OCI-LY1 (cell line): ENCODE measurements around the gene ESPN.

Experiments
- H2AFZ ChIP-seq: fragments of 200-600 bp; sonication (generic), shearing (Covaris generic); 2 replicates; pipeline ENCODE4 v1.6.0; 2014; ENCODE audit warnings: antibody characterized with exemption, mild to moderate bottlenecking, low read length
- H3F3A ChIP-seq: fragments of 200-600 bp; sonication (generic), shearing (Covaris generic); 2 replicates; pipeline ENCODE4 v1.6.0; 2014; ENCODE audit warnings: mild to moderate bottlenecking, antibody characterized with exemption, low read length, moderate library complexity; ENCODE audit not compliant: insufficient read depth
- H3K27ac ChIP-seq: fragments of 200-600 bp; sonication (generic); 2 replicates; pipeline ENCODE4 v1.5.1; 2014; ENCODE audit warnings: low read length, mixed run types, mild to moderate bottlenecking, low read depth; ENCODE audit not compliant: poor library complexity, severe bottlenecking
- H3K27me3 ChIP-seq: fragments of 200-600 bp; sonication (generic); 2 replicates; pipeline ENCODE4 v1.6.0; 2014; ENCODE audit warnings: antibody characterized with exemption, mild to moderate bottlenecking, low read length, moderate library complexity; ENCODE audit not compliant: insufficient read depth
- H3K36me3 ChIP-seq: fragments of 200-600 bp; sonication (generic); 2 replicates; pipeline ENCODE4 v1.6.1; 2014; ENCODE audit warnings: mild to moderate bottlenecking, antibody characterized with exemption, low read length, moderate library complexity, mixed read lengths; ENCODE audit not compliant: insufficient read depth
- H3K4me1 ChIP-seq: fragments of 200-600 bp; sonication (generic); 2 replicates; pipeline ENCODE4 v1.5.1; 2014; ENCODE audit warnings: mild to moderate bottlenecking, low read length, moderate library complexity; ENCODE audit not compliant: insufficient read depth, severe bottlenecking
- H3K4me2 ChIP-seq: fragments of 200-600 bp; sonication (generic), shearing (Covaris generic); 2 replicates; pipeline ENCODE4 v1.6.1; 2014; ENCODE audit warnings: low read length
- H3K4me3 ChIP-seq: fragments of 200-600 bp; sonication (generic); 2 replicates; pipeline ENCODE4 v1.5.1; 2014; ENCODE audit warnings: low read length, low read depth, mild to moderate bottlenecking, mixed read lengths; ENCODE audit not compliant: poor library complexity, severe bottlenecking
- H3K79me2 ChIP-seq: fragments of 200-600 bp; shearing (Covaris generic); 2 replicates; pipeline ENCODE4 v1.6.1; 2016; ENCODE audit warnings: mixed run types, low read length, mixed read lengths; ENCODE audit not compliant: insufficient read depth
- H3K9ac ChIP-seq: fragments of 200-600 bp; sonication (generic), shearing (Covaris generic); 2 replicates; pipeline ENCODE4 v1.6.1; 2014; ENCODE audit warnings: mild to moderate bottlenecking, low read length, mixed read lengths
- H3K9me2 ChIP-seq: fragments of 200-600 bp; sonication (generic), shearing (Covaris generic); 2 replicates; pipeline ENCODE4 v1.6.1; 2014; ENCODE audit warnings: low read depth, mild to moderate bottlenecking, low read length, mixed read lengths
- H3K9me3 ChIP-seq: fragments of 200-600 bp; shearing (Covaris generic); 2 replicates; pipeline ENCODE4 v1.6.1; 2014; ENCODE audit warnings: low read length, mixed read lengths
- H4K20me1 ChIP-seq: fragments of 200-600 bp; sonication (generic), shearing (Covaris generic); 2 replicates; pipeline ENCODE4 v1.6.0; 2016; ENCODE audit warnings: mild to moderate bottlenecking, low read length; ENCODE audit not compliant: insufficient read depth
- CTCF ChIP-seq: fragments of 200-600 bp; sonication (generic), shearing (Covaris generic); IDR thresholded peaks from 2 replicates; pipeline ENCODE4 v1.5.1; 2017; ENCODE audit warnings: mild to moderate bottlenecking, antibody characterized with exemption, low read length, moderate library complexity, mixed read lengths
- EZH2 ChIP-seq: fragments of 200-600 bp; sonication (generic), shearing (Covaris generic); IDR thresholded peaks from 2 replicates; pipeline ENCODE4 v1.8.0; 2017; ENCODE audit warnings: borderline replicate concordance, mixed run types, mild to moderate bottlenecking, antibody characterized with exemption, low read length, moderate library complexity, mixed read lengths

The ESPN gene

GRCh38 chr1:6414881-6415626, 9.5 kb upstream of the ESPN start:
- H3K9ac ChIP-seq, result no peak overlapping the region
- no peak overlapping the region for H3K4me2 ChIP-seq

GRCh38 chr1:6416295-6416656, 8.3 kb upstream of the ESPN start:
- Histone ChIP-seq H3F3A (no peaks in the 10 kb centered on the region), H3K9ac (no peak overlapping the region), H2AFZ (no peak overlapping the region), H3K27ac (no peak overlapping the region), H3K27me3 (peaks cover 20% of the 10 kb centered on the region), H3K4me1 (no peaks in the 10 kb centered on the region), H3K79me2 (no peaks in the 10 kb centered on the region), H3K4me3 (no peak overlapping the region), H3K9me2 (no peaks in the 10 kb centered on the region), H3K36me3 (no peaks in the 10 kb centered on the region), H4K20me1 (no peaks in the 10 kb centered on the region), H3K9me3 (no peaks in the 10 kb centered on the region), H3K4me2 (no peak overlapping the region)
- no peak for TF ChIP-seq EZH2
- TF ChIP-seq CTCF, result no peak

More at GRCh38 chr1:6414881-6415626, 9.5 kb upstream of the ESPN start:
- no peaks in the 10 kb centered on the region for H3K79me2 ChIP-seq
- no peak for TF ChIP-seq EZH2
- TF ChIP-seq CTCF, result no peak
- no peaks in the 10 kb centered on the region for H4K20me1 ChIP-seq
- no peak overlapping the region for H3K4me3 ChIP-seq
- H3K9me2 ChIP-seq, result no peaks in the 10 kb centered on the region
- no peaks in the 10 kb centered on the region for H3K9me3 ChIP-seq
- no peaks in the 10 kb centered on the region for H3K4me1 ChIP-seq
- no peak overlapping the region for H2AFZ ChIP-seq
- no peaks in the 10 kb centered on the region for H3K36me3 ChIP-seq
- H3F3A ChIP-seq, result no peaks in the 10 kb centered on the region
- no peak overlapping the region for H3K27ac ChIP-seq
- peaks cover 15% of the 10 kb centered on the region for H3K27me3 ChIP-seq

GRCh38 chr1:6416906-6417305, 7.7 kb upstream of the ESPN start:
- Histone ChIP-seq H3K4me3 (no peak overlapping the region), H3K79me2 (no peaks in the 10 kb centered on the region), H3F3A (no peaks in the 10 kb centered on the region), H2AFZ (no peak overlapping the region), H3K4me2 (no peak overlapping the region), H3K9ac (no peak overlapping the region), H3K9me2 (no peaks in the 10 kb centered on the region), H3K27ac (no peak overlapping the region), H4K20me1 (no peaks in the 10 kb centered on the region), H3K27me3 (peaks cover 26% of the 10 kb centered on the region), H3K36me3 (no peaks in the 10 kb centered on the region), H3K4me1 (no peaks in the 10 kb centered on the region), H3K9me3 (no peaks in the 10 kb centered on the region)
- no peak for TF ChIP-seq CTCF
- TF ChIP-seq EZH2, result no peak
